ENCODE measurements around the gene SYT1.

Gene SYT1

GRCh38 chr12:79247494-79247893, 382.9 kb downstream of the SYT1 start:
- no peak for DNase-seq (ENCODE audit: extremely low read depth, low read depth)
- no peak for TF ChIP-seq CTCF (IDR thresholded peaks at IDR 0.05; ENCODE audit: low read depth, low read length)

- TF ChIP-seq CTCF (IDR thresholded peaks at IDR 0.05; ENCODE audit: low read depth, low read length), result no peak
- no peak for DNase-seq (ENCODE audit: extremely low read depth, low read depth)
Observed at GRCh38 chr12:79250186-79250585, 385.6 kb downstream of the SYT1 start.

GRCh38 chr12:79250960-79251755, 386.6 kb downstream of the SYT1 start:
- TF ChIP-seq CTCF (IDR thresholded peaks at IDR 0.05; ENCODE audit: low read depth, low read length), result no peak
- no peak for DNase-seq (ENCODE audit: extremely low read depth, low read depth)

- TF ChIP-seq CTCF (IDR thresholded peaks at IDR 0.05; ENCODE audit: low read depth, low read length), result no peak
- DNase-seq (ENCODE audit: extremely low read depth, low read depth), result no peak
Observed at GRCh38 chr12:79252358-79253075, 387.9 kb downstream of the SYT1 start.

- TF ChIP-seq CTCF (IDR thresholded peaks at IDR 0.05; ENCODE audit: low read depth, low read length), result no peak
- no peak for DNase-seq (ENCODE audit: extremely low read depth, low read depth)
Observed at GRCh38 chr12:79255288-79255687, 390.7 kb downstream of the SYT1 start.

- DNase-seq (ENCODE audit: extremely low read depth, low read depth), result no peak
- no peak for TF ChIP-seq CTCF (IDR thresholded peaks at IDR 0.05; ENCODE audit: low read depth, low read length)
Observed at GRCh38 chr12:79260923-79261322, 396.3 kb downstream of the SYT1 start.

- TF ChIP-seq CTCF (IDR thresholded peaks at IDR 0.05; ENCODE audit: low read depth, low read length), result no peak
- no peak for DNase-seq (ENCODE audit: extremely low read depth, low read depth)
Observed at GRCh38 chr12:79262938-79263337, 398.4 kb downstream of the SYT1 start.

Data from AG09319 (cell line).